ENCODE measurements around the gene PRKD3.

Gene PRKD3

DNA sequence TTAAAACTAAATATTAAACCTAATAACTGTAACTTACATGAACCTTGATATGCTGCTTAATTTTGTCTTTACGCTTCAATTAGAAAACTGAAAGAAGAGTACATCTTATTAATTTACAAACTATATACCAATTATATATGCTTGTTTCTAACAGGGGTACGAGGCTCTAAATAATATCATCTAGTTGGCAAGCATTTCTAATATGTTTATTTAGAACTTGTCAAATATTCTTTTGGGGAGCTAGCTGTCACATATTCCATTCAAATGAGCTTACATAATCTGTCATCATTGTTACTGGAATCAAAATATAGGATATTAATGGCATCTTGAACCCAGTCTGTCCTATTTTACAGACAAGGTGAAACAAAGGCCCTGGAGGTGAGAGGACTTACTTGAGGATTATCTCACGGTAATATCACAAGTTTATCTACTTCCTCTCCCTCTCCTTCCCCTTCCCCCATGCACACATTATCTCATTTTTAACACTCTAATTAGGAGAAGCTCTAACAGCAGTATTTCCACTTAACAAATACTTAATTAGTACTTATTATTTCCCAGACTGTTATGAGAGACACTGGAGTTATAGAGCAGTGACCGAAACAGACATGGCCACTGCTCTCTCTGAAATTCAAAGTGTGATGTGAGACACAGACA, 3.5 kb downstream of the PRKD3 start:
- H3K79me2 ChIP-seq (ENCODE audit: insufficient read depth, low read length) = peaks cover 79% of the 10 kb centered on the region
- H3K4me2 ChIP-seq (ENCODE audit: low read length) = peak overlapping the region; percentile 78
- H3K27ac ChIP-seq (ENCODE audit: low read depth, low read length, poor library complexity, severe bottlenecking) = peak overlapping the region; percentile 12
- peaks cover 45% of the 10 kb centered on the region for H3K36me3 ChIP-seq (ENCODE audit: insufficient read depth, low read length)
- no peaks in the 10 kb centered on the region for H3F3A ChIP-seq (ENCODE audit: insufficient read depth, low read length)
- peak overlapping the region; percentile 99 for H3K9ac ChIP-seq (ENCODE audit: low read length)
- H3K4me1 ChIP-seq (ENCODE audit: insufficient read depth, low read length, severe bottlenecking) = peaks cover 84% of the 10 kb centered on the region
- H4K20me1 ChIP-seq (ENCODE audit: insufficient read depth, low read length) = no peaks in the 10 kb centered on the region; the same call in 1 of the 2 replicates
- H2AFZ ChIP-seq (ENCODE audit: low read length) = no peak overlapping the region
- H3K9me3 ChIP-seq (ENCODE audit: low read length) = no peaks in the 10 kb centered on the region
- no peaks in the 10 kb centered on the region for H3K9me2 ChIP-seq (ENCODE audit: low read depth, low read length)
- TF ChIP-seq, protein P1, sequence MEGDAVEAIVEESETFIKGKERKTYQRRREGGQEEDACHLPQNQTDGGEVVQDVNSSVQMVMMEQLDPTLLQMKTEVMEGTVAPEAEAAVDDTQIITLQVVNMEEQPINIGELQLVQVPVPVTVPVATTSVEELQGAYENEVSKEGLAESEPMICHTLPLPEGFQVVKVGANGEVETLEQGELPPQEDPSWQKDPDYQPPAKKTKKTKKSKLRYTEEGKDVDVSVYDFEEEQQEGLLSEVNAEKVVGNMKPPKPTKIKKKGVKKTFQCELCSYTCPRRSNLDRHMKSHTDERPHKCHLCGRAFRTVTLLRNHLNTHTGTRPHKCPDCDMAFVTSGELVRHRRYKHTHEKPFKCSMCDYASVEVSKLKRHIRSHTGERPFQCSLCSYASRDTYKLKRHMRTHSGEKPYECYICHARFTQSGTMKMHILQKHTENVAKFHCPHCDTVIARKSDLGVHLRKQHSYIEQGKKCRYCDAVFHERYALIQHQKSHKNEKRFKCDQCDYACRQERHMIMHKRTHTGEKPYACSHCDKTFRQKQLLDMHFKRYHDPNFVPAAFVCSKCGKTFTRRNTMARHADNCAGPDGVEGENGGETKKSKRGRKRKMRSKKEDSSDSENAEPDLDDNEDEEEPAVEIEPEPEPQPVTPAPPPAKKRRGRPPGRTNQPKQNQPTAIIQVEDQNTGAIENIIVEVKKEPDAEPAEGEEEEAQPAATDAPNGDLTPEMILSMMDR (IDR thresholded peaks at IDR 0.05; ENCODE audit: low read length) = no peak
- no peaks in the 10 kb centered on the region for H3K27me3 ChIP-seq (ENCODE audit: insufficient read depth, low read length)
- peak overlapping the region; percentile 100 for H3K4me3 ChIP-seq (ENCODE audit: low read depth, low read length, poor library complexity, severe bottlenecking)

GRCh38 chr2:37319754-37320609, 4.7 kb downstream of the PRKD3 start:
- Histone ChIP-seq H3K4me1 (ENCODE audit: insufficient read depth, low read length, severe bottlenecking) (peaks cover 87% of the 10 kb centered on the region), H3F3A (ENCODE audit: insufficient read depth, low read length) (no peaks in the 10 kb centered on the region), H3K36me3 (ENCODE audit: insufficient read depth, low read length) (peaks cover 49% of the 10 kb centered on the region), H3K27me3 (ENCODE audit: insufficient read depth, low read length) (no peaks in the 10 kb centered on the region), H3K27ac (ENCODE audit: low read depth, low read length, poor library complexity, severe bottlenecking) (peak overlapping the region; percentile 64), H3K9me2 (ENCODE audit: low read depth, low read length) (no peaks in the 10 kb centered on the region), H2AFZ (ENCODE audit: low read length) (no peak overlapping the region), H3K9ac (ENCODE audit: low read length) (peak overlapping the region; percentile 13), H4K20me1 (ENCODE audit: insufficient read depth, low read length) (no peaks in the 10 kb centered on the region; the same call in 1 of the 2 replicates), H3K9me3 (ENCODE audit: low read length) (no peaks in the 10 kb centered on the region), H3K79me2 (ENCODE audit: insufficient read depth, low read length) (peaks cover 90% of the 10 kb centered on the region), H3K4me2 (ENCODE audit: low read length) (peak overlapping the region; percentile 78), H3K4me3 (ENCODE audit: low read depth, low read length, poor library complexity, severe bottlenecking) (peak overlapping the region; percentile 100)
- TF ChIP-seq, protein P1 (IDR thresholded peaks at IDR 0.05; ENCODE audit: low read length) = no peak
- no peak for TF ChIP-seq EZH2 (IDR thresholded peaks at IDR 0.05; ENCODE audit: borderline replicate concordance, low read length)

- no peaks in the 10 kb centered on the region for H3F3A ChIP-seq (ENCODE audit: insufficient read depth, low read length)
- peaks cover 47% of the 10 kb centered on the region for H3K36me3 ChIP-seq (ENCODE audit: insufficient read depth, low read length)
- peaks cover 98% of the 10 kb centered on the region for H3K79me2 ChIP-seq (ENCODE audit: insufficient read depth, low read length)
- TF ChIP-seq, protein P1 (IDR thresholded peaks at IDR 0.05; ENCODE audit: low read length) = no peak
- H3K27ac ChIP-seq (ENCODE audit: low read depth, low read length, poor library complexity, severe bottlenecking) = peak overlapping the region; percentile 64
- H2AFZ ChIP-seq (ENCODE audit: low read length) = no peak overlapping the region
- no peaks in the 10 kb centered on the region for H3K9me3 ChIP-seq (ENCODE audit: low read length)
- no peaks in the 10 kb centered on the region for H3K9me2 ChIP-seq (ENCODE audit: low read depth, low read length)
- peak overlapping the region; percentile 78 for H3K4me2 ChIP-seq (ENCODE audit: low read length)
- peak overlapping the region; percentile 100 for H3K4me3 ChIP-seq (ENCODE audit: low read depth, low read length, poor library complexity, severe bottlenecking)
- peaks cover 99% of the 10 kb centered on the region for H3K4me1 ChIP-seq (ENCODE audit: insufficient read depth, low read length, severe bottlenecking)
- H3K9ac ChIP-seq (ENCODE audit: low read length) = peak overlapping the region; percentile 13; the same call in 1 of the 2 replicates
- H3K27me3 ChIP-seq (ENCODE audit: insufficient read depth, low read length) = no peaks in the 10 kb centered on the region
- no peaks in the 10 kb centered on the region; the same call in 1 of the 2 replicates for H4K20me1 ChIP-seq (ENCODE audit: insufficient read depth, low read length)
Observed at GRCh38 chr2:37318401-37318800, 6.2 kb downstream of the PRKD3 start.
